Stomach (tissue), 4 donors: ENCODE results near the gene TWF2.

Source experiments
- EP300 ChIP-seq: sonication (generic); formaldehyde crosslinking; IDR thresholded peaks from one replicate; pipeline ENCODE4 v1.6.1; 2017; ENCODE audit warnings: antibody characterized with exemption
- POLR2AphosphoS5 ChIP-seq, 3 donors: sonication (generic); formaldehyde crosslinking; IDR thresholded peaks; one replicate each; pipeline ENCODE4 v1.6.1; 2016; ENCODE audit warnings: antibody characterized with exemption in 3 of 3
- TF ChIP-seq, protein P1 (sequence below), 7 experiments: fragments of 450-650 bp in 4 of 7; fragments of 200-600 bp in 3 of 7; sonication (generic) in 3 of 7; IDR thresholded peaks; one replicate each; pipeline ENCODE4 v1.5.1; 2016 to 2019; ENCODE audit warnings: antibody characterized with exemption in 7 of 7, control low read depth in 2 of 7, mild to moderate bottlenecking in 1 of 7

- TF ChIP-seq, protein P1, sequence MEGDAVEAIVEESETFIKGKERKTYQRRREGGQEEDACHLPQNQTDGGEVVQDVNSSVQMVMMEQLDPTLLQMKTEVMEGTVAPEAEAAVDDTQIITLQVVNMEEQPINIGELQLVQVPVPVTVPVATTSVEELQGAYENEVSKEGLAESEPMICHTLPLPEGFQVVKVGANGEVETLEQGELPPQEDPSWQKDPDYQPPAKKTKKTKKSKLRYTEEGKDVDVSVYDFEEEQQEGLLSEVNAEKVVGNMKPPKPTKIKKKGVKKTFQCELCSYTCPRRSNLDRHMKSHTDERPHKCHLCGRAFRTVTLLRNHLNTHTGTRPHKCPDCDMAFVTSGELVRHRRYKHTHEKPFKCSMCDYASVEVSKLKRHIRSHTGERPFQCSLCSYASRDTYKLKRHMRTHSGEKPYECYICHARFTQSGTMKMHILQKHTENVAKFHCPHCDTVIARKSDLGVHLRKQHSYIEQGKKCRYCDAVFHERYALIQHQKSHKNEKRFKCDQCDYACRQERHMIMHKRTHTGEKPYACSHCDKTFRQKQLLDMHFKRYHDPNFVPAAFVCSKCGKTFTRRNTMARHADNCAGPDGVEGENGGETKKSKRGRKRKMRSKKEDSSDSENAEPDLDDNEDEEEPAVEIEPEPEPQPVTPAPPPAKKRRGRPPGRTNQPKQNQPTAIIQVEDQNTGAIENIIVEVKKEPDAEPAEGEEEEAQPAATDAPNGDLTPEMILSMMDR (IDR thresholded peaks at IDR 0.05): no peak
- TF ChIP-seq POLR2AphosphoS5 (IDR thresholded peaks at IDR 0.05) (no peak), EP300 (no peak)
Observed at GRCh38 chr3:52286777-52287110, 47.8 kb upstream of the TWF2 start.
